Measurements from ENCODE around the gene CCDC18. TPM values are rescaled to one million over a fixed set of nuclear protein-coding genes. Genes with fewer than 3 reads are reported as not detected.

The CCDC18 gene
- total and polyA plus RNA-seq, 4 donors, result 2.7 to 8.5 (median 7.2) TPM

- TF ChIP-seq, protein P1, sequence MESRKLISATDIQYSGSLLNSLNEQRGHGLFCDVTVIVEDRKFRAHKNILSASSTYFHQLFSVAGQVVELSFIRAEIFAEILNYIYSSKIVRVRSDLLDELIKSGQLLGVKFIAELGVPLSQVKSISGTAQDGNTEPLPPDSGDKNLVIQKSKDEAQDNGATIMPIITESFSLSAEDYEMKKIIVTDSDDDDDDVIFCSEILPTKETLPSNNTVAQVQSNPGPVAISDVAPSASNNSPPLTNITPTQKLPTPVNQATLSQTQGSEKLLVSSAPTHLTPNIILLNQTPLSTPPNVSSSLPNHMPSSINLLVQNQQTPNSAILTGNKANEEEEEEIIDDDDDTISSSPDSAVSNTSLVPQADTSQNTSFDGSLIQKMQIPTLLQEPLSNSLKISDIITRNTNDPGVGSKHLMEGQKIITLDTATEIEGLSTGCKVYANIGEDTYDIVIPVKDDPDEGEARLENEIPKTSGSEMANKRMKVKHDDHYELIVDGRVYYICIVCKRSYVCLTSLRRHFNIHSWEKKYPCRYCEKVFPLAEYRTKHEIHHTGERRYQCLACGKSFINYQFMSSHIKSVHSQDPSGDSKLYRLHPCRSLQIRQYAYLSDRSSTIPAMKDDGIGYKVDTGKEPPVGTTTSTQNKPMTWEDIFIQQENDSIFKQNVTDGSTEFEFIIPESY (IDR thresholded peaks at IDR 0.05), result no peak
These were observed 42.6 kb downstream of the CCDC18 start (continued) for GRCh38 chr1:93223023-93223675.

DNA sequence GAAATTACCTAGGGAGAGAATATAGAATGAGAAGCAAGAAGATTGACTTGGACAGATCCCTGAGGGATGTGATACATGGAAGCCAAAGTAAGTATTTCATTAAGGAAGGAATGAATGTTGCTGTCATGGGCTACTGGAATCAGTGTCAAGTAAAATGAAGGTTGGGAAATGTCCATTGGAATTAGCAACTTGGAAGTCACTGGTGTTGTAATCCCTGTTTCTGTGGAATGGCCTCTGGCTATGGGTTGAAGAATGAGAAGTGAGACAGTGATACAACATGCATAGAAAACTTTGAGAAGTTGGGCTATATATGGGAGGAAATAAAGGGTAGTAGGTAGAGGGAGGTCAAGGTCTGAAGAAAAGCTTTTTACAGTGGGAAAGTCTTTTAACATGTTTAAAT is 54.7 kb downstream of the CCDC18 start:
- Histone ChIP-seq H3K4me1 (ENCODE audit: control insufficient read depth in 4 of 4, insufficient read depth in 4 of 4, low read length in 3 of 4) (peaks cover 0 to 4% (median 1%) of the 10 kb centered on the region in 4 donors), H3K36me3 (ENCODE audit: control insufficient read depth in 4 of 4, insufficient read depth in 3 of 4, low read depth in 1 of 4, low read length in 3 of 4) (peaks cover 0 to 3% (median 0%) of the 10 kb centered on the region in 4 donors), H3K9ac (ENCODE audit: low read depth in 1 of 2, low read length in 2 of 2) (no peak overlapping the region), H3K9me3 (ENCODE audit: control insufficient read depth in 4 of 4, low read length in 3 of 4) (no peaks in the 10 kb centered on the region), H3K27me3 (ENCODE audit: control insufficient read depth in 4 of 4, insufficient read depth in 4 of 4, low read length in 3 of 4) (no peaks in the 10 kb centered on the region), H3K27ac (ENCODE audit: low read depth in 1 of 2, low read length in 2 of 2) (no peak overlapping the region), H3K4me3 (ENCODE audit: low read depth in 1 of 3, low read length in 3 of 3) (no peak overlapping the region)
- no peak for DNase-seq (ENCODE audit: low spot score)
- no peak for TF ChIP-seq TAF1 (conservative IDR thresholded peaks at IDR 0.05)
- no peak for TF ChIP-seq EGR1 (IDR thresholded peaks at IDR 0.05; ENCODE audit: low read depth in 2 of 2)
- no peak for TF ChIP-seq RXRA (IDR thresholded peaks at IDR 0.05)
- TF ChIP-seq ATF3 (IDR thresholded peaks at IDR 0.05), result no peak
- TF ChIP-seq, protein P2, sequence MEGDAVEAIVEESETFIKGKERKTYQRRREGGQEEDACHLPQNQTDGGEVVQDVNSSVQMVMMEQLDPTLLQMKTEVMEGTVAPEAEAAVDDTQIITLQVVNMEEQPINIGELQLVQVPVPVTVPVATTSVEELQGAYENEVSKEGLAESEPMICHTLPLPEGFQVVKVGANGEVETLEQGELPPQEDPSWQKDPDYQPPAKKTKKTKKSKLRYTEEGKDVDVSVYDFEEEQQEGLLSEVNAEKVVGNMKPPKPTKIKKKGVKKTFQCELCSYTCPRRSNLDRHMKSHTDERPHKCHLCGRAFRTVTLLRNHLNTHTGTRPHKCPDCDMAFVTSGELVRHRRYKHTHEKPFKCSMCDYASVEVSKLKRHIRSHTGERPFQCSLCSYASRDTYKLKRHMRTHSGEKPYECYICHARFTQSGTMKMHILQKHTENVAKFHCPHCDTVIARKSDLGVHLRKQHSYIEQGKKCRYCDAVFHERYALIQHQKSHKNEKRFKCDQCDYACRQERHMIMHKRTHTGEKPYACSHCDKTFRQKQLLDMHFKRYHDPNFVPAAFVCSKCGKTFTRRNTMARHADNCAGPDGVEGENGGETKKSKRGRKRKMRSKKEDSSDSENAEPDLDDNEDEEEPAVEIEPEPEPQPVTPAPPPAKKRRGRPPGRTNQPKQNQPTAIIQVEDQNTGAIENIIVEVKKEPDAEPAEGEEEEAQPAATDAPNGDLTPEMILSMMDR (IDR thresholded peaks at IDR 0.05; ENCODE audit: low read depth, low read length, missing input control), result no peak
- TF ChIP-seq, protein P3, sequence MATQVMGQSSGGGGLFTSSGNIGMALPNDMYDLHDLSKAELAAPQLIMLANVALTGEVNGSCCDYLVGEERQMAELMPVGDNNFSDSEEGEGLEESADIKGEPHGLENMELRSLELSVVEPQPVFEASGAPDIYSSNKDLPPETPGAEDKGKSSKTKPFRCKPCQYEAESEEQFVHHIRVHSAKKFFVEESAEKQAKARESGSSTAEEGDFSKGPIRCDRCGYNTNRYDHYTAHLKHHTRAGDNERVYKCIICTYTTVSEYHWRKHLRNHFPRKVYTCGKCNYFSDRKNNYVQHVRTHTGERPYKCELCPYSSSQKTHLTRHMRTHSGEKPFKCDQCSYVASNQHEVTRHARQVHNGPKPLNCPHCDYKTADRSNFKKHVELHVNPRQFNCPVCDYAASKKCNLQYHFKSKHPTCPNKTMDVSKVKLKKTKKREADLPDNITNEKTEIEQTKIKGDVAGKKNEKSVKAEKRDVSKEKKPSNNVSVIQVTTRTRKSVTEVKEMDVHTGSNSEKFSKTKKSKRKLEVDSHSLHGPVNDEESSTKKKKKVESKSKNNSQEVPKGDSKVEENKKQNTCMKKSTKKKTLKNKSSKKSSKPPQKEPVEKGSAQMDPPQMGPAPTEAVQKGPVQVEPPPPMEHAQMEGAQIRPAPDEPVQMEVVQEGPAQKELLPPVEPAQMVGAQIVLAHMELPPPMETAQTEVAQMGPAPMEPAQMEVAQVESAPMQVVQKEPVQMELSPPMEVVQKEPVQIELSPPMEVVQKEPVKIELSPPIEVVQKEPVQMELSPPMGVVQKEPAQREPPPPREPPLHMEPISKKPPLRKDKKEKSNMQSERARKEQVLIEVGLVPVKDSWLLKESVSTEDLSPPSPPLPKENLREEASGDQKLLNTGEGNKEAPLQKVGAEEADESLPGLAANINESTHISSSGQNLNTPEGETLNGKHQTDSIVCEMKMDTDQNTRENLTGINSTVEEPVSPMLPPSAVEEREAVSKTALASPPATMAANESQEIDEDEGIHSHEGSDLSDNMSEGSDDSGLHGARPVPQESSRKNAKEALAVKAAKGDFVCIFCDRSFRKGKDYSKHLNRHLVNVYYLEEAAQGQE (IDR thresholded peaks at IDR 0.05), result no peak
- TF ChIP-seq GABPA (IDR thresholded peaks at IDR 0.05 in 1 of 2, conservative IDR thresholded peaks at IDR 0.05 in 1 of 2), result no peak
- TF ChIP-seq HNF4G (IDR thresholded peaks at IDR 0.05), result no peak
- no peak for TF ChIP-seq FOXA1 (IDR thresholded peaks at IDR 0.05)
- no peak for TF ChIP-seq HNF4A (conservative IDR thresholded peaks at IDR 0.05)
- TF ChIP-seq, protein P1 (IDR thresholded peaks at IDR 0.05), result no peak
- no peak for TF ChIP-seq JUND (IDR thresholded peaks at IDR 0.05)
- no peak for TF ChIP-seq RAD21 (IDR thresholded peaks at IDR 0.05)
- TF ChIP-seq YY1 (IDR thresholded peaks at IDR 0.05), result no peak
- TF ChIP-seq, protein P4, sequence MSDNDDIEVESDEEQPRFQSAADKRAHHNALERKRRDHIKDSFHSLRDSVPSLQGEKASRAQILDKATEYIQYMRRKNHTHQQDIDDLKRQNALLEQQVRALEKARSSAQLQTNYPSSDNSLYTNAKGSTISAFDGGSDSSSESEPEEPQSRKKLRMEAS (IDR thresholded peaks at IDR 0.05), result no peak
- TF ChIP-seq NR2F2 (IDR thresholded peaks at IDR 0.05), result no peak
- TF ChIP-seq FOXA2 (IDR thresholded peaks at IDR 0.05), result no peak
- no peak for TF ChIP-seq SP1 (IDR thresholded peaks at IDR 0.05)
